ENCODE measurements around the gene CKLF.

Gene CKLF

DNA sequence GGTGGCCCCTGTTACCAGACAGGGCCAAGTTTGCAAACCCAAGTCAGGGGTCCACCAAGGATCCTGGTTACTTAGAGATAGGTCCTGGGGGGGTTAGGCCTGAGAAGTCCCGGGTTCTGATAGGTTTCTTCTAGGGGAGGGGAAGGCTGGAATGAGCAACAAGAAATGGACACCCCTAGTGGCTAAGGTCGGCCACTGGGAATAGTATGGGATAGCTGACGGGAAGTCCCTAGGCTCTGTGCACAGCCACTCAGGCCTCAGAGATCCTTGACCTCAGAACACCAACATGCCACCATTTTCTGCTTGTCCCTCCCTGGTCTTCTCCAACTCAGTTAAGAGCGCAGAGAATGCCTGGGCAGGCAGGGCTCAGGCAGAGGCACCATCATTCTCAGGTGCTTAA, 15.9 kb upstream of the CKLF start:
- in situ Hi-C loops (cut with MboI; ENCODE audit: low pct_unique_long_range_greater_than_20kb, low sequenced_read_pairs, unreplicated experiment) = no loop called here
- DNase-seq (ENCODE audit: low spot score) = no peak

DNA sequence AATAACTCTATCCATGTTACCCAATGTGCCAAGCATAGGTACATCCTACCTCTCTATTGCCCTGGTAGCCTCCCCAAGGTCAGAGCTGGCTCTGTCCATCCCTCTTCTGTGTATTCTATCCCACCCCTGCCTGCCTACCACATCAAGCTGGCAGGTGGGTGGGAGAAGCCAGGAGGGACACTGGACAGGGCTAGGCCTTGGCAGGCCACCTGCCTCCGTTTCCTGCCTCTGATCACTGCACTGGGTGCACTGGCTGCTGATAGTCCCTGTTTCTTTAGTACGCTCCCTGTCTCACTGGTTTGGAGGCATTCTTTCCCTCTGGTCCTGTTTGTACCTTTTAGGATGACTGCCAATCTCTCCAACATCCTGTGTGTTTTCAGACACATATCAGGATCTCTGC, 15.1 kb upstream of the CKLF start:
- TF ChIP-seq, protein P1, sequence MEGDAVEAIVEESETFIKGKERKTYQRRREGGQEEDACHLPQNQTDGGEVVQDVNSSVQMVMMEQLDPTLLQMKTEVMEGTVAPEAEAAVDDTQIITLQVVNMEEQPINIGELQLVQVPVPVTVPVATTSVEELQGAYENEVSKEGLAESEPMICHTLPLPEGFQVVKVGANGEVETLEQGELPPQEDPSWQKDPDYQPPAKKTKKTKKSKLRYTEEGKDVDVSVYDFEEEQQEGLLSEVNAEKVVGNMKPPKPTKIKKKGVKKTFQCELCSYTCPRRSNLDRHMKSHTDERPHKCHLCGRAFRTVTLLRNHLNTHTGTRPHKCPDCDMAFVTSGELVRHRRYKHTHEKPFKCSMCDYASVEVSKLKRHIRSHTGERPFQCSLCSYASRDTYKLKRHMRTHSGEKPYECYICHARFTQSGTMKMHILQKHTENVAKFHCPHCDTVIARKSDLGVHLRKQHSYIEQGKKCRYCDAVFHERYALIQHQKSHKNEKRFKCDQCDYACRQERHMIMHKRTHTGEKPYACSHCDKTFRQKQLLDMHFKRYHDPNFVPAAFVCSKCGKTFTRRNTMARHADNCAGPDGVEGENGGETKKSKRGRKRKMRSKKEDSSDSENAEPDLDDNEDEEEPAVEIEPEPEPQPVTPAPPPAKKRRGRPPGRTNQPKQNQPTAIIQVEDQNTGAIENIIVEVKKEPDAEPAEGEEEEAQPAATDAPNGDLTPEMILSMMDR (IDR thresholded peaks at IDR 0.05; ENCODE audit: extremely low read depth, insufficient read depth, missing control alignments) = no peak
- in situ Hi-C loops (cut with MboI; ENCODE audit: low pct_unique_long_range_greater_than_20kb, low sequenced_read_pairs, unreplicated experiment) = no loop called here

More for the DNA sequence above, 15.9 kb upstream of the CKLF start:
- TF ChIP-seq, protein P1 (IDR thresholded peaks at IDR 0.05; ENCODE audit: extremely low read depth, insufficient read depth, missing control alignments) = no peak

DNA sequence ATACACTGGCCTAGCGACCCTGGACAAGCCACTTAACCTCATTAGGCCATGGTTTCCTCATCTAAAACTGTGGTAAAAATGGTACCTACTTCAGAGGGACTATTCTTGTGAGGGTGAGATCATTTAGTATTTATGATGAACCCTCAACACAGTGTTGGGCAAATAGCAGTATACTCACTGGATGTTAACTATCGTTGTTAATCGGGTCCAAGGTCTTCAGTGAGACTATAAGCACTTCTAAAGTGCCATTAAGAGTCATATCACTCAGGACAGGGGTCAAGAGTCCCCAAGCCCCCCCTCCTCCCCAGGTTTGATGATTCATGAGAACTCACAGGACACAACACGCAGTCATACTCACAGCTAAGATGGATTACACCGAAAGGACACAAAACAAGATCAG, 13.5 kb upstream of the CKLF start:
- DNase-seq (ENCODE audit: low spot score) = no peak
- TF ChIP-seq, protein P1 (IDR thresholded peaks at IDR 0.05; ENCODE audit: extremely low read depth, insufficient read depth, missing control alignments) = no peak
- in situ Hi-C loops (cut with MboI; ENCODE audit: low pct_unique_long_range_greater_than_20kb, low sequenced_read_pairs, unreplicated experiment) = no loop called here

More for the DNA sequence above, 15.1 kb upstream of the CKLF start:
- no peak for DNase-seq (ENCODE audit: low spot score)

DNA sequence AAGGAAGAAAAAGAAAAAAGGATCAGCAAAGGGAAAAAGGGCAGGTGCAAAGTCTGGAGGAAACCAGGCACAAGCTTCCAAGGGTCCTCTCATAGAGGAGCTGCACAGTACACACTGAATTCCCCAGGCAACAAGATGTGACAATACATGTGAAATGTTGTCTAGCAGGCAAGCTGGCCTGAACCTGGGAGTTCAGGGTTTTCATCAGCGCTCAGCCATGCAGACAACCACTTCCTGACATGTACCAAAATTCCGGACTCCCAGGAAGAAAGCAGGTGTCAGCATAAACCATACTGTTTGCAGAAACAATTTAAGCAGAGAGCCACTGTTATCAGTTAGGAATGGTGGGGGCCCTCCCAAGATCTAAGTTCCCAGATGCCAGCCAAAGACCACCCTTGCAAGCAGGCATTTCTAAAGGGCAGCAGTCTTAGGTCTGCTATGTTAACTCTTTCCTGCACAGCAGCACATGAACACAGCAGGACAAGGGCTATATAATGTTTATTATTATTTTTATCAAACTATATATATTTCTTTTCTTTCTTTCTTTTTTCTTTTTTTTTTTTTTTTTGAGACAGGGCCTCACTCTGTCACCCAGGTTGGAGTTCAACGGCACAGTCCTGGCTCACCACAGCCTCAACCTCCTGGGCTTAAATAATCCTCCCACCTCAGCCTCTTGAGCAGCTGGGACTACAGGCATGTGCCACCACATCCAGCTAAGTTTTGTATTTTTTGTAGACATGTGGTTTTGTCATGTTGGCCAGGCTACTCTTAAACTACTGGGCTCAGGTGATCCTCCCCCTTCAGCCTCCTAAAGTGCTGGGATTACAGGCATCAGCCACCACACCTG, 12.5 kb upstream of the CKLF start:
- no peak for DNase-seq (ENCODE audit: low spot score)
- TF ChIP-seq, protein P1 (IDR thresholded peaks at IDR 0.05; ENCODE audit: extremely low read depth, insufficient read depth, missing control alignments) = no peak
- in situ Hi-C loops (cut with MboI; ENCODE audit: low pct_unique_long_range_greater_than_20kb, low sequenced_read_pairs, unreplicated experiment) = no loop called here

DNA sequence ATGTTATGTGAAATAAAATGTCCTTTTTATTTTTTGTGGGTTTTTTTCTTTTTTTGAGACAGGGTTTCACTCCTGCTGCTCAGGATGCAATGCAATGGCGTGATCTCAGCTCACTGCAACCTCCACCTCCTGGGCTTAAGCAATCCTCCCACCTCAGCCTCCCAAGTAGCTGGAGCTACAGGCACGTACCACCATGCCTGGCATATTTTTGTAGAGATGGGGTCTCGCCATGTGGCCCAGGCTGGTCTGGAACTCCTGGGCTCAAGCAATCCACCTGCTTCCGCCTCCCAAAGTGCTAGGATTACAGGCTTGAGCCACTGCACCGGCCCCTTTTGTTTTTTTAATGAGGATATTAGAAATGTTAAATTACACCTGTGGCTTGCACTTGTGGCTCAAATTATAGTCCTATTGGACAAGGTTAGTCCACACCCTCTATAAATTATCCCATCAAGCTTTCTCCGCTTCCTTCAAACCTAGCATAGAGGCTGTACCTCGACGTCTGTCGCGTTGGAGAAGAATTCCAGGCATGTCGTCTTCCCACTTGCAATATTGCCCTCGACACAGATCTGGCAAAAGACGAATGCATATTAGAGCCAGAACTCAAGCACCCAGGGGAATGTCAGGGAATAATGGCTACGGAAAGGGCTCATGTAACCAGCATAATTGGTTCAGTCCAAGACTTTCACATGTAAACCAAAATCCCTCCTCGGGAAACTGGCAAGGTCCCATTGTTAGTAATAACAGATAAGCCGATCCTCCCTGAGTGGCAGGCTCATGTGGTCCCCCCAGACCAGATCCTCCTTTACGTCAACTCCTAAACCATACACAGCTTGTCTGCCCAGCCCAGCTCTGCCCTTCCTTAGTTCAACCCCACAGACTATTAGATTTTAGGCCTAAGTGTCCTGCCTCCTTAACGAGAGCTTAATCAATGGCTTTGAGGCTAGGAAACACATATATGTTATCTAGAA, 10.7 kb upstream of the CKLF start:
- DNase-seq (ENCODE audit: low spot score) = no peak
- in situ Hi-C loops (cut with MboI; ENCODE audit: low pct_unique_long_range_greater_than_20kb, low sequenced_read_pairs, unreplicated experiment) = no loop called here
- TF ChIP-seq, protein P1 (IDR thresholded peaks at IDR 0.05; ENCODE audit: extremely low read depth, insufficient read depth, missing control alignments) = no peak

DNA sequence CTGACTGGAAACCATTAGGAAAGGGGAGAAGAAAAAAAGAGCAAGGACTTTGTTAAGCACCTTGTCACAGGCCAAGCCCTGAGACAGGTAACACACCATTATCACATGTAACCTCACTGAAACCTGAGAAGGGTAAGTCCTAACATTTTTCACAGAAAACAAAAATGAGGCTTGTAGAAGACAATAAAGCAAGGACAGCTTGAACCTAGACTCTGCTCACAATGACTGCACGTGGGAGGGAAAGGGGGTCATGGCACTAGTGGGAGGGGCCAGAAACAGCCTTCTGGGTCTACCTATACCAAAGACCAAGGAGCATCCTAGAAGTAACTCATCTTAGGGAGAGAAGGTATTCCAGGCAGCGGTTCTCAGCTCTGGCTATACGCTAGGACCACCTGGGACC, 10.0 kb upstream of the CKLF start:
- no peak for DNase-seq (ENCODE audit: low spot score)
- in situ Hi-C loops (cut with MboI; ENCODE audit: low pct_unique_long_range_greater_than_20kb, low sequenced_read_pairs, unreplicated experiment) = no loop called here
- TF ChIP-seq, protein P1 (IDR thresholded peaks at IDR 0.05; ENCODE audit: extremely low read depth, insufficient read depth, missing control alignments) = no peak
